ENCODE results near the gene SAP30L. TPM values are rescaled to one million over a fixed set of nuclear protein-coding genes. Genes with fewer than 3 reads are reported as not detected.

SAP30L gene
- total RNA-seq, 2 experiments from 2014 or later = 40.3 to 42.7 TPM

DNA sequence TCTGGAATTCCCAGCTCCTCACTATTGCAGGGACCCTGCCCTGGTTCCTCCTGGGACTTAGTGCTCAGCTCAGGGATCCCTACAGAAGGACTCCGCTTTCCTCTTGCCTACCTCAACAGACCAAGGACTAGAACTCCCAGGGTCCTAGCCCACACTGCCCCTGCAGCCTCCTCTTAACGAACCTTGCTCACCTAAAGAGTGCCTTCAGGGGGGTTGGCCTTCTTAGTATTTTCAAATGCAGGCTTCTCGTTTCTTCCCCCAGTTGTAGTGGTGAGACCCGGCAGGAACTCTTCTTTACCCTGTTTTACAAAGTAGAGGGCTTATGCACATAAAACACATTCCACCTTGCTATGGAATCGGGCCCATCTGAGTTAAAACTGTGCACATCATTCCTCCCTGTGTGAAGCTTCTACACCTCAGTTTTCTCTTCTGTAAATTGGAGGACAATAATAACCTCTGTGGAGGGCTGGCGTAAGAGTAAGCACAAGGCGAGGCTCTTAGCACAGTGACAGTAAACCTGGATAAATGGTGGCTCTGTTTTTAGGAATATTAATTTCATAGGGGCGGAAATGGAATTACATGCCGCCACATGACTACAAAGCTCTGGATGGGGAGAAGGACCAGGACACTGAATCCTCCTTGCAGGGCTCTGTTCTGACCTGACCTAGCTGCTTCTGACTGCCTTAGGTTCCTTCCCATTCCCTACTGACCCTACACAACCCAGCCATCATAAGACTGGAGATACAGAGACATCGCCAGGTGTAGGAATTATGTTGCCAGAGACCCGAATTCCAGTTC is 36.0 kb downstream of the SAP30L start:
- Mint-ChIP-seq H3K4me3 (no peak overlapping the region), H3K36me3 (no peaks in the 10 kb centered on the region), H3K9me3 (ENCODE audit: low read depth) (no peaks in the 10 kb centered on the region), H3K4me1 (peaks cover 7% of the 10 kb centered on the region), H3K27ac (no peak overlapping the region), H3K27me3 (peaks cover 95% of the 10 kb centered on the region)
- no peak for ATAC-seq
- DNase-seq = no peak
- CTCF ChIA-PET = no interaction called here

GRCh38 chr5:154482528-154483449 is 37.0 kb downstream of the SAP30L start:
- Mint-ChIP-seq H3K36me3 (no peaks in the 10 kb centered on the region), H3K4me1 (peaks cover 10% of the 10 kb centered on the region), H3K9me3 (ENCODE audit: low read depth) (no peaks in the 10 kb centered on the region), H3K27me3 (peaks cover 95% of the 10 kb centered on the region), H3K27ac (no peak overlapping the region), H3K4me3 (no peak overlapping the region)
- no peak for ATAC-seq
- no peak for DNase-seq
- CTCF ChIA-PET = interaction anchor here (0.7 to 1.8 kb wide), 2 partner anchors 14 to 16 kb away, joined by 3 to 9 read pairs; no protein-coding TSS in a partner anchor

DNA sequence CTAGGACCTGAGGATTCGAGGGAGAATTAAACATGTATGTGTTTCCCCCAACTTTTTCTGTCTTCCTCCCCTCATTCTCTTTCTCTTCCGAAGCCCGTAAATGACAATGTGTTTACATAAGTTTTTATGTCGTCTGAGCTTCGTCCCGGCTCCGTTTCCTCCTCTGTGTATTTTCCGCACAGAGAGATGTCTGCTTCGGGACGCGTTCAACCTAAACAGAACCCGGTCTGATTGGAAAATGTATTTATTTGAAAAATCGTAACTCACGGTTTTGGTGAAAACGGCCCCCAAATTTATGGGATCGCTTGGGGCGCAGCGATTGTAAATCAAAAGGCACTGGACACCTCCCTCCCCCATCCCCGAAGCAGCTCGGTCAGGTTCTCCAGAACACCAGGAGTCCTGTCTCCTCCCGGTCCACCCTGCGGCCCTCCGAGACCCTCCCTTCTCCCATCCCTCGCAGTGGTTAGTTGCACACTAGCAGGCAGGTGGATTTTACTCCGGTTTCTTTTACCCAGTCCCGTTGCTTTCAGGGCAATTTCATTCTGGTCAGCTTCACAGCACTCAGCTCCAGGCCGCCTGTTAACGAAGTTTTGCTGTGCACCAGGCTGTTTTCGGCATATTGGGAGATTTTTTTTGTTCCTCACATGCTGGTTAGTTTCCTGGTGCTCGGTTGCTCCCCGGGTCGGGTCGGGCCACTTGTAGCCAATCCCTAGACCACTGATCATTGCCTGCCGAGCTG is 38.0 kb downstream of the SAP30L start:
- H3K27ac Mint-ChIP-seq = no peak overlapping the region
- H3K27me3 Mint-ChIP-seq = peaks cover 90% of the 10 kb centered on the region
- no peak for DNase-seq
- no peaks in the 10 kb centered on the region for H3K9me3 Mint-ChIP-seq (ENCODE audit: low read depth)
- no peak for ATAC-seq
- H3K36me3 Mint-ChIP-seq = no peaks in the 10 kb centered on the region
- H3K4me1 Mint-ChIP-seq = peaks cover 12% of the 10 kb centered on the region
- CTCF ChIA-PET = interaction anchor here (1.1 to 1.8 kb wide), 2 partner anchors 10 to 18 kb away, joined by 3 to 9 read pairs; no protein-coding TSS in a partner anchor
- H3K4me3 Mint-ChIP-seq = no peak overlapping the region

DNA sequence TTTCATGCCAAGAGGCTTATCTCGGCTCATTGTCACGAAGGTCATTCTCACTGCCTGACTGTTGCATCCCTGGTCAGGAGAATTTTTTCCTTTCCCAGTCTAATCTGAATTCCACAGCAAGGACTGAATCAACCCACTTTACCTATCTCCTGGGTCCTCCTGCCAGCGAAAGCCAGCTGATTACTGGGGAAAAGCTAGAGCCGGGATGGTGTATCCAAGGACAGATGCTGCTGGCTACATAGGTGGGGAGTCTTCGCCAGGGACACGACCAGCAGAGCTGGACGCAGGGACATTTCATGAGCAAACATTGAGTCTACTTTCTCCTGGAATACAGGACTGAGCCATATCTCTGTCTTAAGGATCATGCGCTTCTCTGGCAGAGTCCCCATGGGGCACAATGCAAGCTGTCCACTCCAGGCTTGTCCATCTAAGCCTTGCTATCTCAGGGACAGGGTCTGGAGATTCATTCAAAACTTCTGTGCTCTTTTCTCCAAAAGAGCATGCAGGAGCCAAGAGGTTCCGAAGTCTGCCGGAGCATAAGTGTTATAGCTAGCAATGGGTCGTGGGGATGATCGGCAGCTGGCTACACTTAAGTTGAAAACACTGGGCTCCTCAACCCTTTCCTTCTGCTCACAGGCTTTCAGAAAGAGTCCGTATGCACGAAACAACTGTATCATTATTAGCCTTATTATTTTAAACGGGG is 38.7 kb downstream of the SAP30L start:
- Mint-ChIP-seq H3K27ac (no peak overlapping the region), H3K36me3 (no peaks in the 10 kb centered on the region), H3K9me3 (ENCODE audit: low read depth) (no peaks in the 10 kb centered on the region), H3K27me3 (peaks cover 87% of the 10 kb centered on the region), H3K4me3 (no peak overlapping the region), H3K4me1 (peaks cover 10% of the 10 kb centered on the region)
- CTCF ChIA-PET = interaction anchor here (1.1 to 1.5 kb wide), 2 partner anchors 11 to 16 kb away, joined by 3 to 4 read pairs; no protein-coding TSS in a partner anchor
- ATAC-seq = no peak
- DNase-seq = no peak

GRCh38 chr5:154485096-154485491 is 39.3 kb downstream of the SAP30L start:
- no peak for ATAC-seq
- Mint-ChIP-seq H3K4me3 (no peak overlapping the region), H3K27me3 (peaks cover 87% of the 10 kb centered on the region), H3K36me3 (no peaks in the 10 kb centered on the region), H3K9me3 (ENCODE audit: low read depth) (no peaks in the 10 kb centered on the region), H3K4me1 (peaks cover 8% of the 10 kb centered on the region), H3K27ac (no peak overlapping the region)
- DNase-seq = no peak
- CTCF ChIA-PET = interaction anchor here (1.1 to 1.5 kb wide), 2 partner anchors 12 to 17 kb away, joined by 3 to 4 read pairs; no protein-coding TSS in a partner anchor

DNA sequence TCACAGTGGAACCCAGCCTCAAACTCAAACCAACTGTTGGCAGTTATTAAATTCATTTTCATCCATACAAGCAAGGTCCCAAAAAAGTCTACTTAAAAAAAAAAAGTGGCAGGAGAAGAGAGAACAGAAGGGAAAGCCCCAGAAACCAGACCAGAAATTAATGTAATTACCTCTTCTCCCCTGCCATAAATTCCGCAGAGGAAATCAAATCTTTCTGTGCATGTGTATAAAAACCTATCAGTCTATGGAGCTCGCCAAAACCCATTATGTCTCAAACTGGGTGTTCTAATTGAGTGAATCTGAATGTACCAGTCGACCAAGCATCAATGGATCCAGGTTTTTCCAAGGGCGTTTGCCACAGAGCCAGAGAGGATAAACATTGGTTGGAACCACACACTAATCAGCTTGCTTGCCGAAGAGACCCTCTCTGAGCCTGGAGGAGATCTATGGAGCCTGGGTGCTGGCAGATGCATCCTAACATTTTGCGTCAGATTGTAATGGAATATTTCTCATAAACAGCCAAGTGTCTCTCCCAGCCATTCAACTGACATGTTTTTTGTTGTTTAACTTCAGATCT is 40.1 kb downstream of the SAP30L start:
- Mint-ChIP-seq H3K9me3 (ENCODE audit: low read depth) (no peaks in the 10 kb centered on the region), H3K27ac (no peak overlapping the region), H3K27me3 (peaks cover 84% of the 10 kb centered on the region), H3K4me3 (no peak overlapping the region), H3K4me1 (peaks cover 8% of the 10 kb centered on the region), H3K36me3 (no peaks in the 10 kb centered on the region)
- DNase-seq = no peak
- CTCF ChIA-PET = interaction anchor here (1.5 kb wide), 1 partner anchor 17 kb away, joined by 4 read pairs; no protein-coding TSS in a partner anchor
- no peak for ATAC-seq

- DNase-seq (no peak), ATAC-seq (no peak)
- Mint-ChIP-seq H3K36me3 (no peaks in the 10 kb centered on the region), H3K4me1 (peaks cover 8% of the 10 kb centered on the region), H3K27ac (no peak overlapping the region), H3K4me3 (no peak overlapping the region), H3K27me3 (peaks cover 79% of the 10 kb centered on the region), H3K9me3 (ENCODE audit: low read depth) (no peaks in the 10 kb centered on the region)
- CTCF ChIA-PET = interaction anchor here (0.7 kb wide), 1 partner anchor 10 kb away, joined by 3 read pairs; no protein-coding TSS in a partner anchor
Observed at GRCh38 chr5:154486427-154486866, 40.6 kb downstream of the SAP30L start.

- Mint-ChIP-seq H3K4me1 (peaks cover 8% of the 10 kb centered on the region), H3K9me3 (ENCODE audit: low read depth) (no peaks in the 10 kb centered on the region), H3K36me3 (no peaks in the 10 kb centered on the region), H3K27ac (no peak overlapping the region), H3K27me3 (peaks cover 71% of the 10 kb centered on the region), H3K4me3 (no peak overlapping the region)
- CTCF ChIA-PET = interaction anchor here (0.9 kb wide), 1 partner anchor 19 kb away, joined by 3 read pairs; no protein-coding TSS in a partner anchor
- ATAC-seq = peak; percentile 63
- DNase-seq = peak; percentile 52
Observed at GRCh38 chr5:154487541-154487940, 41.7 kb downstream of the SAP30L start.

- no peak for ATAC-seq
- Mint-ChIP-seq H3K4me3 (no peak overlapping the region), H3K36me3 (no peaks in the 10 kb centered on the region), H3K4me1 (peaks cover 8% of the 10 kb centered on the region), H3K27ac (no peak overlapping the region), H3K27me3 (peaks cover 60% of the 10 kb centered on the region), H3K9me3 (ENCODE audit: low read depth) (no peaks in the 10 kb centered on the region)
- no peak for DNase-seq
- CTCF ChIA-PET = no interaction called here
Observed at GRCh38 chr5:154491941-154492340, 46.1 kb downstream of the SAP30L start.

DNA sequence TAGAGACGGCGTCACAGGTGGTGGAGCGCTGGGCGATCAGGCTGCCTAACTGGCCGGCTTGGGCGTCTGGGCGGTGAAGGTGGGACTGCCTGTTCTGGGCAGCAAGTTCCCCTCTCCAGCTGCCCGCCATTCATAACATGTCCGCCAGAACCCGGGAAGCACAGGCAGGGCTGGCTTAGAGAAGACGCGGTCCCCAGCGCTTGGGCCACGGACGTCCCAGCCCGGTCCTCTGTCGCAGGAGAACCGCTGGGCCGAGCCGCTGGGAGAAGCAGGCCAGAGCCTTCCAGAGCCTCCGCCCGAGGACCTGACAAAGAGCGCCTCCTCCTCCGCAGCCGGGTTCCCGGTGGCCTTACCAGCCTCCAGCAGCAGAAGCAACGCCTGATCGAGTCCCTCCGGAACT is 47.5 kb downstream of the SAP30L start:
- no peaks in the 10 kb centered on the region for H3K9me3 Mint-ChIP-seq (ENCODE audit: low read depth)
- CTCF ChIA-PET = no interaction called here
- ATAC-seq (no peak), DNase-seq (no peak)
- H3K36me3 Mint-ChIP-seq = no peaks in the 10 kb centered on the region
- H3K27me3 Mint-ChIP-seq = peaks cover 56% of the 10 kb centered on the region
- no peaks in the 10 kb centered on the region for H3K4me1 Mint-ChIP-seq
- no peak overlapping the region for H3K27ac Mint-ChIP-seq
- no peak overlapping the region for H3K4me3 Mint-ChIP-seq

DNA sequence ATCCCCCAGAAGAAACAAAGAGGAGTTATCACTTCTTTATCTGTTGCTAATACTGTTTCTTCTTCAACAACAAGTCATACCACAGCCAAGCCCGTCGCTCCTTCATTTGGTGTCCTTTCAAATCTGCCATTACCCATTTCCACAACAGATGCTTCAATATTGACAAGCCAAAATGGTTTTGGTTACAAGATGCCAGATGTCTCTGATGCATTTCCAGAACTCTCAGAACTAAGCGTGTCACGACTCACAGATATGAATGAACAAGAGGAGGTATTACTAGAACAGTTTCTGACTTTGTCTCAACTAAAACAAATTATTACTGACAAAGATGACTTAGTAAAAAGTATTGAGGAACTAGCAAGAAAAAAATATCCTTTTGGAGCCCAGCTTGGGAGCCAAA is 48.2 kb downstream of the SAP30L start:
- Mint-ChIP-seq H3K27ac (no peak overlapping the region), H3K27me3 (peaks cover 52% of the 10 kb centered on the region), H3K4me3 (no peak overlapping the region), H3K9me3 (ENCODE audit: low read depth) (no peaks in the 10 kb centered on the region), H3K4me1 (no peaks in the 10 kb centered on the region), H3K36me3 (no peaks in the 10 kb centered on the region)
- ATAC-seq (no peak), DNase-seq (no peak)
- CTCF ChIA-PET = interaction anchor here (1.1 kb wide), 1 partner anchor 26 kb away, joined by 3 read pairs; no protein-coding TSS in a partner anchor

DNA sequence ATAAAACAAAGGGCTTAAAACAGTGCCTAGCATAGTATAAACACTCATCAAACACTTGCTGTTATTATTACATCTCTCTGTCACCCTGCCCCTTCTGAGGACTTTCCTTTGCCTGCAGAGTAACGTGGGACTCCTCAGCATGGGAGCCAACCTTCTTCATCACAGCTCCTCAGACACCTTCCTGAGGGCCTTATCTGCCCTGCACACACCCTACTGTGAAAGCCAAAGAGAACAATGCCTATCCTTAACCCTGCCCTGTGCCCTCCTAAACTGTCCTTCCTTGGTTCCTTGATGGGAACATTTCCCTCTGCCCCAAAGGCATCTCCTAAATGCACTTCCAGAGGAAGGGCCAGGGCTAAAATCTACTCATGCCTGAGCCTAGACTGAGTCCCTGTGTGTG is 52.8 kb downstream of the SAP30L start:
- Mint-ChIP-seq H3K27me3 (peaks cover 50% of the 10 kb centered on the region), H3K4me1 (peaks cover 10% of the 10 kb centered on the region)
- CTCF ChIA-PET = interaction anchor here (1.0 kb wide), 1 partner anchor 22 kb away, joined by 3 read pairs; no protein-coding TSS in a partner anchor

More for the DNA sequence above, 52.8 kb downstream of the SAP30L start:
- DNase-seq (no peak), ATAC-seq (no peak)
- Mint-ChIP-seq H3K4me3 (no peak overlapping the region), H3K36me3 (no peaks in the 10 kb centered on the region), H3K9me3 (ENCODE audit: low read depth) (no peaks in the 10 kb centered on the region), H3K27ac (no peak overlapping the region)

Data from activated CD8-positive, alpha-beta memory T cell treated with anti-CD3 and anti-CD28 coated beads, Interleukin-2, amount 10 ng/mL, durations not matched to agents 7 days and 5 days (primary cell).